Calu3 (cell line): ENCODE data around the gene SMARCC1. TPM values are rescaled to one million over a fixed set of nuclear protein-coding genes. Genes with fewer than 3 reads are reported as not detected.

Experiments used
- BruUV-seq: library from RNA; stranded (reverse); fragments of 400-500 nt; replicated peaks from 2 replicates; lab custom pipeline; 2021; lab: Mats Ljungman, UMichigan
- CTCF ChIA-PET: fragments of 300-600 bp; sonication (Branson Sonifier 250); formaldehyde crosslinking; loops from one replicate; lab custom pipeline; 2022; ENCODE audit warnings: antibody characterized with exemption; lab: Charles Lee
- DNase-seq: peaks from one replicate; pipeline ENCODE4 v3.0.0; 2022
- H3K27ac Mint-ChIP-seq: one replicate; pipeline ENCODE4 v1.8.0; 2022; ENCODE audit warnings: mixed read lengths; ENCODE audit not compliant: unreplicated experiment
- H3K27me3 Mint-ChIP-seq: one replicate; pipeline ENCODE4 v1.8.0; 2022; ENCODE audit warnings: mixed read lengths; ENCODE audit not compliant: unreplicated experiment
- H3K36me3 Mint-ChIP-seq: one replicate; pipeline ENCODE4 v1.8.0; 2022; ENCODE audit warnings: mild to moderate bottlenecking, moderate library complexity, mixed read lengths; ENCODE audit not compliant: insufficient read depth, unreplicated experiment
- H3K4me1 Mint-ChIP-seq: one replicate; pipeline ENCODE4 v1.8.0; 2022; ENCODE audit warnings: mild to moderate bottlenecking, low read depth, mixed read lengths; ENCODE audit not compliant: unreplicated experiment
- H3K4me3 Mint-ChIP-seq: one replicate; pipeline ENCODE4 v1.8.0; 2022; ENCODE audit warnings: mild to moderate bottlenecking, low read depth, moderate library complexity, mixed read lengths; ENCODE audit not compliant: unreplicated experiment
- H3K9me3 Mint-ChIP-seq: one replicate; pipeline ENCODE4 v1.8.0; 2022; ENCODE audit warnings: low read depth, mixed read lengths; ENCODE audit not compliant: unreplicated experiment
- intact Hi-C: fragments of 100-400 bp; cut with micrococcal nuclease; formaldehyde crosslinking; loops from one replicate; pipeline ENCODE4 v1.10.0; 2022; ENCODE audit not compliant: unreplicated experiment
- total RNA-seq: library from RNA; stranded (reverse); gene quantifications from 2 replicates; pipeline ENCODE4 v1.2.3, GENCODE V29; 2022
- TF ChIP-seq, protein P1 (sequence below): fragments of 200-600 bp; IDR thresholded peaks from one replicate; pipeline ENCODE4 v1.8.0; 2022; ENCODE audit warnings: antibody characterized with exemption; ENCODE audit not compliant: unreplicated experiment

The SMARCC1 gene
- total RNA-seq, 1 experiment from 2014 or later: 122 TPM

- H3K27me3 Mint-ChIP-seq: no peaks in the 10 kb centered on the region
- DNase-seq: peak; percentile 4
- H3K9me3 Mint-ChIP-seq: no peaks in the 10 kb centered on the region
- TF ChIP-seq, protein P1, sequence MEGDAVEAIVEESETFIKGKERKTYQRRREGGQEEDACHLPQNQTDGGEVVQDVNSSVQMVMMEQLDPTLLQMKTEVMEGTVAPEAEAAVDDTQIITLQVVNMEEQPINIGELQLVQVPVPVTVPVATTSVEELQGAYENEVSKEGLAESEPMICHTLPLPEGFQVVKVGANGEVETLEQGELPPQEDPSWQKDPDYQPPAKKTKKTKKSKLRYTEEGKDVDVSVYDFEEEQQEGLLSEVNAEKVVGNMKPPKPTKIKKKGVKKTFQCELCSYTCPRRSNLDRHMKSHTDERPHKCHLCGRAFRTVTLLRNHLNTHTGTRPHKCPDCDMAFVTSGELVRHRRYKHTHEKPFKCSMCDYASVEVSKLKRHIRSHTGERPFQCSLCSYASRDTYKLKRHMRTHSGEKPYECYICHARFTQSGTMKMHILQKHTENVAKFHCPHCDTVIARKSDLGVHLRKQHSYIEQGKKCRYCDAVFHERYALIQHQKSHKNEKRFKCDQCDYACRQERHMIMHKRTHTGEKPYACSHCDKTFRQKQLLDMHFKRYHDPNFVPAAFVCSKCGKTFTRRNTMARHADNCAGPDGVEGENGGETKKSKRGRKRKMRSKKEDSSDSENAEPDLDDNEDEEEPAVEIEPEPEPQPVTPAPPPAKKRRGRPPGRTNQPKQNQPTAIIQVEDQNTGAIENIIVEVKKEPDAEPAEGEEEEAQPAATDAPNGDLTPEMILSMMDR: no peak
- BruUV-seq: no TSS peak
- intact Hi-C loops: no loop called here
- CTCF ChIA-PET: interaction anchor here (0.8 to 1.2 kb wide), 2 partner anchors 138 to 463 kb away, joined by 4 to 12 read pairs; no protein-coding TSS in a partner anchor
- no peak overlapping the region for H3K4me3 Mint-ChIP-seq
- no peaks in the 10 kb centered on the region for H3K4me1 Mint-ChIP-seq
- no peak overlapping the region for H3K27ac Mint-ChIP-seq
- H3K36me3 Mint-ChIP-seq: peaks cover 26% of the 10 kb centered on the region
Measured at GRCh38 chr3:47661121-47661752, 120.5 kb downstream of the SMARCC1 start.

GRCh38 chr3:47658444-47658843 lies 123.2 kb downstream of the SMARCC1 start:
- intact Hi-C loops: no loop called here
- DNase-seq: no peak
- no TSS peak for BruUV-seq
- TF ChIP-seq, protein P1: no peak
- no peaks in the 10 kb centered on the region for H3K27me3 Mint-ChIP-seq
- H3K36me3 Mint-ChIP-seq: peaks cover 26% of the 10 kb centered on the region
- no peak overlapping the region for H3K27ac Mint-ChIP-seq
- CTCF ChIA-PET: interaction anchor here (0.7 kb wide), 1 partner anchor 28 kb away, joined by 4 read pairs; no protein-coding TSS in a partner anchor
- H3K9me3 Mint-ChIP-seq: no peaks in the 10 kb centered on the region
- H3K4me3 Mint-ChIP-seq: no peak overlapping the region
- H3K4me1 Mint-ChIP-seq: no peaks in the 10 kb centered on the region

GRCh38 chr3:47652142-47652541 lies 129.6 kb downstream of the SMARCC1 start:
- TF ChIP-seq, protein P1: no peak
- CTCF ChIA-PET: interaction anchor here (0.7 kb wide), 1 partner anchor 14 kb away, joined by 3 read pairs; no protein-coding TSS in a partner anchor
- H3K27me3 Mint-ChIP-seq: no peaks in the 10 kb centered on the region
- H3K9me3 Mint-ChIP-seq: no peaks in the 10 kb centered on the region
- no peak for DNase-seq
- intact Hi-C loops: no loop called here
- no TSS peak for BruUV-seq
- no peak overlapping the region for H3K27ac Mint-ChIP-seq
- peaks cover 12% of the 10 kb centered on the region for H3K36me3 Mint-ChIP-seq
- H3K4me1 Mint-ChIP-seq: no peaks in the 10 kb centered on the region
- no peak overlapping the region for H3K4me3 Mint-ChIP-seq

GRCh38 chr3:47650294-47650693 lies 131.4 kb downstream of the SMARCC1 start:
- Mint-ChIP-seq H3K4me3 (no peak overlapping the region), H3K27me3 (no peaks in the 10 kb centered on the region), H3K27ac (no peak overlapping the region), H3K9me3 (no peaks in the 10 kb centered on the region), H3K4me1 (no peaks in the 10 kb centered on the region), H3K36me3 (peaks cover 17% of the 10 kb centered on the region)
- BruUV-seq: no TSS peak
- no peak for DNase-seq
- CTCF ChIA-PET: interaction anchor here (0.7 kb wide), 1 partner anchor 90 kb away, joined by 3 read pairs; no protein-coding TSS in a partner anchor
- TF ChIP-seq, protein P1: no peak
- intact Hi-C loops: no loop called here
